ENCODE data around the gene DPEP1. TPM values are rescaled to one million over a fixed set of nuclear protein-coding genes. Genes with fewer than 3 reads are reported as not detected.
"Not testable (repeated sequence)": the region's sequence is repeated elsewhere in the genome, so short reads cannot be mapped to it uniquely, and the experiment has no call there.

DPEP1 gene
- total and polyA plus RNA-seq, 10 donors, result 0.33 to 39.5 (median 2.0) TPM

- Histone ChIP-seq H3K36me3 (peaks cover 0 to 25% (median 19%) of the 10 kb centered on the region in 6 donors), H3K27ac (no peak overlapping the region), H3K9me3 (no peaks in the 10 kb centered on the region), H3K4me3 (no peak overlapping the region), H3K27me3 (replicated peaks in 1 of 7) (peaks cover 0 to 40% (median 7%) of the 10 kb centered on the region in 7 donors), H3K4me1 (peaks cover 15 to 50% (median 40%) of the 10 kb centered on the region in 6 donors)
- intact Hi-C loops (cut with DNase I; ENCODE audit: low total_unique reads), result no loop called here
- TF ChIP-seq POLR2A (IDR thresholded peaks at IDR 0.05) (no peak), POLR2AphosphoS5 (IDR thresholded peaks at IDR 0.05) (peak in 1 of 3 donors; percentile 46)
- WGBS, 5 donors, result 82 to 89% (median 85%) methylated on average over 28 to 30 of the region's 30 CpGs
- DNase-seq, result no peak
Observed at GRCh38 chr16:89567656-89568594, 45.5 kb upstream of the DPEP1 start.

DNA sequence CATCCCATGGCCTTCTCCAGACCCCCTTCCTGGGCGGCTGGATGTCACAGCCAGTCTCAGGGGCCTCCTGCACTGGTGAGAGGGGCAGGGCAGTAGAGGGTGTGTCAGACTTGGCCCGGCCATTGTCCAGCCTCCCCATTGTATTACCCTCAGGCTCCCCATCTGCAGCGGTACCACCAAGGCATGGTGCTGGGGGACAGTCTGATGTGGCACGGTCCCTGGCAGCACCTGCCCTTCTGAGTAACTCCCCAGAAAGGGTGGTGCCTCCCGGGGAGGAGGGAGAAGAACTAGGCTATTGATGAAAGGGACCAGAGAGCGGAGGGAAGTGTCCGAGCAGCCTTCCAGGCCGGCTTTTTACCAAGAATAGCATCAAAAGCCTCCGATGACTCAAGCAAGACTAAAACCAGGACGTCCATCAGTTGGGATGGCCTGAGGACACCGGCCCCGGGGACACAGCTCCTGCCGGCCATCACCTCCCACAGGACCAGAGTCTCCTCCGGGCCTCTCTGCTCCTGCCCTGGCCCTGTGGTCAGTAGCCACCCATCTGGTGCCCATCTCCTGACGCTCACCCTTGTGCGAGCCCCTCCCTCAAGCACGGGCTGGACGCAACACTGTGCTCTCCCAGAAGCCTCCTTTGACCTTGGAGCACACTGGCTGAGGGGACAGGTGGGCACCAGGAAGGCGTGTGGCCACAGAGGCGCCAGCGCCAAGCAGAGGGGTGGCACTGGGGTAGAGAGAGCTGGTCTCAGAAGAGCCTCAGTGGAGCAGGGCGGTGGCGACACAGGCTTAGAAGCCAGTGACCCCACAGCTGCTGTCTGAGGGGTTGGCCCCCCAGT is 43.7 kb upstream of the DPEP1 start:
- DNase-seq, result no peak
- intact Hi-C loops (cut with DNase I; ENCODE audit: low total_unique reads), result loop anchor here (10.0 kb wide), 1 partner anchor 75 kb away; no protein-coding TSS in a partner anchor
- no peaks in the 10 kb centered on the region for H3K9me3 ChIP-seq

GRCh38 chr16:89570342-89570923 is 43.0 kb upstream of the DPEP1 start:
- Histone ChIP-seq H3K4me3 (no peak overlapping the region), H3K36me3 (peaks cover 0 to 4% (median 0%) of the 10 kb centered on the region in 6 donors), H3K9me3 (no peaks in the 10 kb centered on the region), H3K4me1 (peaks cover 16 to 42% (median 30%) of the 10 kb centered on the region in 6 donors), H3K27ac (no peak overlapping the region), H3K27me3 (replicated peaks in 1 of 7) (peaks cover 0 to 65% (median 30%) of the 10 kb centered on the region in 7 donors)
- intact Hi-C loops (cut with DNase I; ENCODE audit: low total_unique reads), result loop anchor here (10.0 kb wide), 1 partner anchor 74 kb away; no protein-coding TSS in a partner anchor
- DNase-seq, result peak; percentile 70
- TF ChIP-seq POLR2AphosphoS5 (IDR thresholded peaks at IDR 0.05) (no peak), POLR2A (IDR thresholded peaks at IDR 0.05) (no peak)
- TF ChIP-seq, protein P1, sequence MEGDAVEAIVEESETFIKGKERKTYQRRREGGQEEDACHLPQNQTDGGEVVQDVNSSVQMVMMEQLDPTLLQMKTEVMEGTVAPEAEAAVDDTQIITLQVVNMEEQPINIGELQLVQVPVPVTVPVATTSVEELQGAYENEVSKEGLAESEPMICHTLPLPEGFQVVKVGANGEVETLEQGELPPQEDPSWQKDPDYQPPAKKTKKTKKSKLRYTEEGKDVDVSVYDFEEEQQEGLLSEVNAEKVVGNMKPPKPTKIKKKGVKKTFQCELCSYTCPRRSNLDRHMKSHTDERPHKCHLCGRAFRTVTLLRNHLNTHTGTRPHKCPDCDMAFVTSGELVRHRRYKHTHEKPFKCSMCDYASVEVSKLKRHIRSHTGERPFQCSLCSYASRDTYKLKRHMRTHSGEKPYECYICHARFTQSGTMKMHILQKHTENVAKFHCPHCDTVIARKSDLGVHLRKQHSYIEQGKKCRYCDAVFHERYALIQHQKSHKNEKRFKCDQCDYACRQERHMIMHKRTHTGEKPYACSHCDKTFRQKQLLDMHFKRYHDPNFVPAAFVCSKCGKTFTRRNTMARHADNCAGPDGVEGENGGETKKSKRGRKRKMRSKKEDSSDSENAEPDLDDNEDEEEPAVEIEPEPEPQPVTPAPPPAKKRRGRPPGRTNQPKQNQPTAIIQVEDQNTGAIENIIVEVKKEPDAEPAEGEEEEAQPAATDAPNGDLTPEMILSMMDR (IDR thresholded peaks at IDR 0.05 in 8 of 11, conservative IDR thresholded peaks at IDR 0.05 in 3 of 11), result no peak
- 83 to 92% (median 89%) methylated on average over 27 to 30 of the region's 30 CpGs for WGBS, 5 donors

More for the DNA sequence above, 43.7 kb upstream of the DPEP1 start:
- peaks cover 0 to 58% (median 23%) of the 10 kb centered on the region in 7 donors for H3K27me3 ChIP-seq (replicated peaks in 1 of 7)
- peaks cover 13 to 42% (median 30%) of the 10 kb centered on the region in 6 donors for H3K4me1 ChIP-seq
- no peak overlapping the region for H3K27ac ChIP-seq
- TF ChIP-seq POLR2A (IDR thresholded peaks at IDR 0.05), result no peak
- TF ChIP-seq POLR2AphosphoS5 (IDR thresholded peaks at IDR 0.05), result no peak
- TF ChIP-seq, protein P1 (IDR thresholded peaks at IDR 0.05 in 8 of 11, conservative IDR thresholded peaks at IDR 0.05 in 3 of 11), result no peak
- WGBS, 5 donors, result 75 to 89% (median 87%) methylated on average over 15 to 23 of the region's 23 CpGs
- peaks cover 0 to 7% (median 1%) of the 10 kb centered on the region in 6 donors for H3K36me3 ChIP-seq
- H3K4me3 ChIP-seq, result no peak overlapping the region

- H3K9me3 ChIP-seq, H3K27ac ChIP-seq, H3K36me3 ChIP-seq, H3K4me3 ChIP-seq, DNase-seq: not testable (repeated sequence)
- Histone ChIP-seq H3K27me3 (replicated peaks in 1 of 7) (peaks cover 0 to 72% (median 33%) of the 10 kb centered on the region in 7 donors), H3K4me1 (peaks cover 13 to 40% (median 28%) of the 10 kb centered on the region in 6 donors)
- intact Hi-C loops (cut with DNase I; ENCODE audit: low total_unique reads), result loop anchor here (10.0 kb wide), 1 partner anchor 74 kb away; no protein-coding TSS in a partner anchor
- WGBS, 5 donors, result 86 to 93% (median 90%) methylated on average over 10 to 36 of the region's 36 CpGs
Observed at GRCh38 chr16:89570983-89571598, 42.4 kb upstream of the DPEP1 start.

Data from spleen (tissue), 11 donors.